Activated naive CD4-positive, alpha-beta T cell treated with anti-CD3 and anti-CD28 coated beads, Interleukin-2, amount 50 U/mL, for 24 hours (primary cell): ENCODE measurements around the gene KAZN.

Source experiments
- H3K27ac Mint-ChIP-seq: one replicate; pipeline ENCODE4 v1.8.0; 2021; ENCODE audit warnings: mild to moderate bottlenecking, mixed read lengths
- H3K27me3 Mint-ChIP-seq: one replicate; pipeline ENCODE4 v1.8.0; 2021; ENCODE audit warnings: mixed read lengths
- H3K36me3 Mint-ChIP-seq: one replicate; pipeline ENCODE4 v1.8.0; 2021; ENCODE audit warnings: mixed read lengths
- H3K4me1 Mint-ChIP-seq: one replicate; pipeline ENCODE4 v1.8.0; 2021; ENCODE audit warnings: mixed read lengths
- H3K4me3 Mint-ChIP-seq: one replicate; pipeline ENCODE4 v1.8.0; 2021; ENCODE audit warnings: mild to moderate bottlenecking, mixed read lengths
- H3K9me3 Mint-ChIP-seq: one replicate; pipeline ENCODE4 v1.8.0; 2021; ENCODE audit warnings: mixed read lengths

The KAZN gene

DNA sequence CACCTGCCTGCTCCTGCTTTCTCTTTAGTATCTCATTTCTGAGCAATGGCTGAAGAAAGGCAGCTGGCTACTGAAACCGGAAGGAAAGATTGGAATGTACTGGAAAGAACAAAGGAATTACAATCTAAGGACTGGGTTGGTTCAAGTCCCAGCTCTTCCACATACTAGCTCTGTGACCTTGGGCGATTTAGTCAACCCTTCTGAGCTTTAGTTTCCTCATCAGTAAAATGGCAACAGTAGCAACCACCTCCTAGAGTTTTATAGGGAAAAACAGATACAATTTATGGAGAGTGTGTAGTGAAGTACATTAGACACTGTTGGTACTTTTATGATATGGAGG lies 158.8 kb downstream of the KAZN start:
- Mint-ChIP-seq H3K9me3 (no peaks in the 10 kb centered on the region), H3K4me1 (no peaks in the 10 kb centered on the region), H3K27ac (no peak overlapping the region), H3K27me3 (peaks cover 6% of the 10 kb centered on the region), H3K36me3 (no peaks in the 10 kb centered on the region), H3K4me3 (no peak overlapping the region)

DNA sequence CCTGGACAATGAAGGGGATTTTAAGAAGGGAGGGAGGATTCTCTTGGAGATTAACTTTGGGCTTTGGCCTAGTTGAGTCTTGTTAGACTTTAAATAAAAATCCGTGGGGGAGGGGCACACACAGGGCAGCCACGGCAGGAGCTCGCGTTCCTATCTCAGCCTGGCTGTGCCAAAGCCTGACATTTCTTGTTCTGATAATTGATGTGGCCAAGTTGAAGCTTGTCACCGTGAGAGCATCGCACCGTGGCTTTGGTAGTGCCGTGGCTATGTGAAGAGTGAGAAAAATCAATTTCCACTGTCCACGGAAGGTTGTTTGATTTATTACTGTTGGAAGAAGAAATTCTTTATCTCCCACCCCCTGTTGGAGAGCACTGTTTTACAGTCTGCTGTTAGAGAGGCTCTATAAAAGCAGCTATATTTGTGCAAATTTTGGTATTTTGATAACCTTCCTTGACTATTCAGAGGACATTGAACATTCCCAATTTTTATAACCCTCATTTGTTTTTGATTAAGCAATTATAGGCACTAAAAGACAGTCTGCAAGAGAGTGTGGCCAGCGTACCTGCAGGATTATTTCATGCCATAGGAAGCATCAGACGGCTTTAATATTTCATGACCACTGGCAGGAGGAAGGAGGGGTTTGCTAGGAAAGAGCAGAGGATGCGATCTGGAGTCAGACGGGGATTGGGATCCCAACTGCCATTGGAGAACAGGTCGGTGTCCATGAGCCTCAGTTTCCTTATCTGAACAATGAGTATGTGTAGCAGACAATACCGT lies 160.7 kb downstream of the KAZN start:
- no peaks in the 10 kb centered on the region for H3K4me1 Mint-ChIP-seq
- no peak overlapping the region for H3K4me3 Mint-ChIP-seq
- no peak overlapping the region for H3K27ac Mint-ChIP-seq
- no peaks in the 10 kb centered on the region for H3K9me3 Mint-ChIP-seq
- H3K27me3 Mint-ChIP-seq, result peaks cover 6% of the 10 kb centered on the region
- H3K36me3 Mint-ChIP-seq, result no peaks in the 10 kb centered on the region

DNA sequence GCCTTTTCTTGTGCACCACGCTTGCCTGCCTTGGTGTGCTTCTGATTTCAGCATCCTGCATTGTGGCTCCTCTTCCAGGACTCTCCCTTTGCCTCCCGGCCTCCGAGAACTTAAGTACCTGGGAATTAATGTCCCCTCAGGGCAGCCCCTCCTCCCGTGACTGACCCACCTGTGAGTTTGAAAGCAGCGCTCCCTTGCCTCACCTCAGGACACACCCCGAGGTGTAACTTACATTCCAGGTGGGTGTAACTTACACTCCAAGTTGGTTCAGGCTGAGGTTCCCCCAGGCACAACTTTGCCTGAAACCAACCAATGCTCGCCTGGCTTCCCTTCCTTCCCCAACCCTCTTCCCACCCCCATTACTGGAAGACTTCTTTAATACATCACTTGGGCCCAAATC lies 161.4 kb downstream of the KAZN start:
- H3K27me3 Mint-ChIP-seq, result peaks cover 6% of the 10 kb centered on the region

DNA sequence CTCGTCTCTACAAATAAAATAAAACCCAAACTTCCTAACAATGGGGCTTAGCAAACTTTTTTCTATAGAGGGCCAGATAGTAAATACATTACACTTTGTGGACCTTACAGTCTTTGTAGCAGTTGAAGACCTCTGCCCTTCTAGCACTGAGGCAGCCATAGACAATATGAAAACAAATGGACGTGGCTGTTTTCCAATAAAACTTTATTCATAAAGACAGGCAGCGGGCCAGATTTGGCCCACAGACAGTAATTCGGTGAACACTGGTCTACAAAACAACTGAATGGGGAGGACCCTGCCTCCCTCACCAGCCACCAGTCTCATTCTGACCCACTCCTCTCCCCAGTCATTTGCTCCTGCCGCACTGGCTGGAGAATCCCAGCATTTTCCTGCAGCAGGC lies 162.3 kb downstream of the KAZN start:
- Mint-ChIP-seq H3K4me3 (no peak overlapping the region), H3K4me1 (no peaks in the 10 kb centered on the region), H3K36me3 (no peaks in the 10 kb centered on the region)

More for the DNA sequence above, 161.4 kb downstream of the KAZN start:
- H3K27ac Mint-ChIP-seq, result no peak overlapping the region
- no peaks in the 10 kb centered on the region for H3K4me1 Mint-ChIP-seq
- no peaks in the 10 kb centered on the region for H3K36me3 Mint-ChIP-seq
- no peak overlapping the region for H3K4me3 Mint-ChIP-seq
- no peaks in the 10 kb centered on the region for H3K9me3 Mint-ChIP-seq

DNA sequence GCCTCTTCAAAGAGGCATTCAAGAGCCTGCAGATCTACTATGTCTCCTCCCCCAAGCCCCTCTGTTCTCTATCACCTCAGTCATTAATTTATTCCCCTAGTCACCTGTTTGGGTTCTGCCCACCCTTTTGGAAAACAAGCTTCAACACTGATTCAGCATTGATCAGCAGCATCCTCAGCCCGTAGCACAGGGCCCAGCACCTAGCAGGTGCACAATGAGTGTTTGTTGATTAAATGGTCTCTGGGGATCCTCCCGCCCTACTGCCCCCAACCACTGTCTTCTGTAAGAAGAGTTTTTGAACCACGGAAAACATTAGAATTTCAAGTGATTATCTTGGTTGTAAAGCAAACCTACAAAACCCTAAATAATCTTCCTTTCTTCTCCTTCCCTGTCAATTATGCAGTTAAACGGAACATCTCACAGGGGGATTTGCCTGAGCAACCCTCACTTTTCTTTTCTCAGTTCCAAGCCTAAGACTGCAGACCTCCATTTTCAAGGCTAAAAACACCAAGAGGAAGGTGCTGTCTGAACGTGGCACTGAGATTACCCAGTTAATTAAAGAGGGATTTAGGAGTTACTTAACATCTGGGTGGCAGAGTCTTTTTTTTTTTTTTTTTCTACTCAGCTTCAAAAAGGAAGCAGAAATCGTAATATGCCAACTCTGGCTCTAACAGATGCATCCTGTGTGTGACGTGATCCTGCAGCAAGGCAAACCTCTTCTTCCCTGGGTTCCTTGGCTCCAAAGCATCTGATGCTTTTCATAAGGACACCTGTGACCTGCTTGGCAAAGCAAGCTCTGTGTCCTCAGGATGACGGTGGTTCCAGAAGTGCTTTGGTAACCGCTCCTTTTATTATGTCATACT lies 163.0 kb downstream of the KAZN start:
- H3K36me3 Mint-ChIP-seq, result no peaks in the 10 kb centered on the region
- H3K4me3 Mint-ChIP-seq, result no peak overlapping the region
- no peaks in the 10 kb centered on the region for H3K9me3 Mint-ChIP-seq
- H3K27me3 Mint-ChIP-seq, result peaks cover 9% of the 10 kb centered on the region
- no peak overlapping the region for H3K27ac Mint-ChIP-seq
- H3K4me1 Mint-ChIP-seq, result no peaks in the 10 kb centered on the region

More for the DNA sequence above, 162.3 kb downstream of the KAZN start:
- H3K9me3 Mint-ChIP-seq, result no peaks in the 10 kb centered on the region
- peaks cover 9% of the 10 kb centered on the region for H3K27me3 Mint-ChIP-seq
- no peak overlapping the region for H3K27ac Mint-ChIP-seq

DNA sequence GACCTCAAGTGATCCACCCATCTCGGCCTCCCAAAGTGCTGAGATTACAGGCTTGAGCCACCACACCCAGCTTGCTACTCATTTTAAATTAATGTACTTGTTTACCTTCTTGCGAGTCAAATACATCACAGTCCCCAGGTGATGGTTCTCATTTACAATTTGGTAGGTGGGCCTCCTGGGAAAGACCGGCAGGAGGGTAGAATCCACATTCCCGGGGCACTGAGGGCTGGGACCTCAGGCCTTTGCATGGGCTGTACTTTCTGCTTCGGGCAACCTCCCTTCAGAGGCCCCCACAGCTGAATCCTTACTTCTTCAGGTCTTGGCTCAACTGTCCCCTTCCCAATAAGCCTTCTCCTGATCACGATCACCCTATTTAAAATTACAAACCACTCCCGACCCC lies 165.5 kb downstream of the KAZN start:
- Mint-ChIP-seq H3K4me1 (no peaks in the 10 kb centered on the region), H3K9me3 (no peaks in the 10 kb centered on the region), H3K27me3 (peaks cover 7% of the 10 kb centered on the region), H3K4me3 (no peak overlapping the region), H3K27ac (no peak overlapping the region), H3K36me3 (no peaks in the 10 kb centered on the region)

DNA sequence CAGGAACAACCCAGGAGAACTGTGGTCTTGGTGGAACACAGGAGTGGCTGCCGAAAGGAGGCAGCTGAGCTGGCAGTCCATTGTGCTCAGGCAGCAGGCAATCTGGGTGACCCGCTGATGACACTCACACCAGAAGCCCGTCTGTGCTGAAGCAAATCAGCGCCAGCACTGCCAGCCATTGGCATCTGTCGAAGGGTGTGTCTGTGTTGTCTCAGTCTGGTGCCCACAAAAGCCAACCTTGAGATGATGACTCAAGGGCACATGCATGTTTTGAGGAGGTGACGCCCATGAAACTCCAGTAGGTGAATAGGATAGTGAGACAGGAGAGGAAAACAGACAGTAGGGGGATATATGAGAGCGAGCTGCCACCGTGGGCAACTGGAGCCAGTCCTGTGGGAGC lies 167.3 kb downstream of the KAZN start:
- Mint-ChIP-seq H3K9me3 (no peaks in the 10 kb centered on the region), H3K27ac (no peak overlapping the region), H3K4me1 (no peaks in the 10 kb centered on the region), H3K36me3 (no peaks in the 10 kb centered on the region), H3K27me3 (peaks cover 7% of the 10 kb centered on the region), H3K4me3 (no peak overlapping the region)

DNA sequence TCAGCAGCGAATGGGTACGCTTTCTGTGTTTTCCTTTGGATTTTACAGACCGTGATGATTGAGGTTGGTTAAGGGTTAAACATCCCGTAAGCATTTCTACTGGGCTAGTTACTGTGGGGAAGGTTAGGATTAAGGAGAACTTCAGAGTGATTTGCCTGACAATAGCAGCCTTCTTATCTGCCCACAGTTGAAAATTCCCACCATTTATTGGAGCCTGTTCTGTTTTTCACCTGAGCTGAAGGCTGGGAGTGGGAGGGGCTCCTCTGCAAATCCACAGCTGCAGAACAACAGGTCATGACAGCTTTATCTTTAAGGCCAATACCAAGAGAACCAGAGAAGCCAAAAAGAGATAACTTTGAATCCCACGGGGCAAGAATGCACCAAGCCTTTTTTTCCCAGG lies 168.6 kb downstream of the KAZN start:
- peaks cover 3% of the 10 kb centered on the region for H3K27me3 Mint-ChIP-seq
- H3K36me3 Mint-ChIP-seq, result no peaks in the 10 kb centered on the region
- no peak overlapping the region for H3K4me3 Mint-ChIP-seq
- H3K27ac Mint-ChIP-seq, result no peak overlapping the region
- no peaks in the 10 kb centered on the region for H3K4me1 Mint-ChIP-seq
- no peaks in the 10 kb centered on the region for H3K9me3 Mint-ChIP-seq

DNA sequence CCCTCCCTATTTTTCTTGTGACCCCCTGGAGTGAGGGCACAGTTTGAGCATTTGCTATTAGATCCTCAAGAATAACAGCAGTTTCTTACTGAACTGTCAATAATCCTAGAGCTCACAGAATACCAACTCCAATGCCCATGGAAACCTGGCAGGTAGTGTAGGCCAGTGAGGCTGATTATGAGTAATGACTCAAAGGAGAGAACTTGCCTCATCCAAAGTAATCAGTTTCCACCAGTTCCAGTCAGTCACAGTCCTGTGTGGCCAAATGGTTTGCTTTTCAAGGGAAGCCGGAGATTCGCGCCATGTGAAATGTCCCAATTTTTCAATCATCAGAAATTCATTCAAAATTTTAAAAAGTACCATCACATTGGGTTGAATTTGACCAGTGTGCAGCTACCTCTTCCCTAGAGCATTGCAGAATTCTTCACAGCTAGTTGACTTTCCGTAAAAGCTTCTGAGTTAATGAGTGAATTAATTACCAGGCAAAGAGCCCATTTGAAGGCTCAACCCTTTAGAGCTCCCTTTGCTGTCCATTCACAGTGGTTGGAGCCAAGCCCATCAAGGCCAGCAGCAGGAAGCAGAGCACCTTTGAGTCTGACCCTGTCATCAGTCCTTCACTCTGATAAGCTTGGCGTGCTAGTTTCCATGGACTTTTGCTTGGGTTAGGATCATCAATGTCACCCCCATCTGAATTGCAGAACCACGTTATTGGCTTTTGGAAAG lies 170.3 kb downstream of the KAZN start:
- Mint-ChIP-seq H3K9me3 (no peaks in the 10 kb centered on the region), H3K27ac (no peak overlapping the region), H3K4me1 (no peaks in the 10 kb centered on the region), H3K27me3 (peaks cover 3% of the 10 kb centered on the region), H3K36me3 (no peaks in the 10 kb centered on the region), H3K4me3 (no peak overlapping the region)

DNA sequence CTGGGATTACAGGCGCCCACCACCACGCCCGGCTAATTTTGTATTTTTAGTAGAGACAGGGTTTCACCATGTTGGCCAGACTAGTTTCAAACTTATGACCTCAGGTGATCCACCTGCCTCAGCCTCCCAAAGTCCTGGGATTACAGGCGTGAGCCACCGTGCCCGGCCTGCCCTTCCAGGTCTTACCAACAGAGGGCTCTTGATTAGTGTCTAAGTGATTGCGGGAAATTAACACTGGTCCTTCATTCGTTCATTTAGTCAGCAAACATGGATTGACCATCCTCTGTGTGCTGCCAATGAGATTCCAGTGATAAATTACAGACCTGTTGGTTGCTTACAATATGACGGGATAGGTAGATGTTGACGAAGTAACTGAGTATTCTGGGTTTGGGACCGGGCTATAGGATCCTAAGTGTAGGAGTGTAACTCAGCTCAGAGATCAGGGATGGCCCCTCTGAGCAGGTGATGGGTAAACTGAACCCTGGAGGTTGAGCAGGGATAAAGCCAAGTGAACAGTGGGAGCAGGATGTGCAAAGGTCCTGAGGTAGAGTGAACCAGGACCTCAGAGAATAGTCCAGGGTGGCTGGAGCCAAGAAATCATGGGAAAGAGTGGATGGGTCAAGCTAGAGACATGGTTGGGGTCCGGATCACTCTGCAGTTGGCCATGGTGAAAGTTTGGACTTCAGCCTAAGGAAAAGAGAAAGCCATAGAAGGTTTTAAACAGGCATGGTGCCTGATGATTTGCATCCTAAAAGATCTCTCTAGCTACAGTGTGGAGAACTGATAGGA lies 171.2 kb downstream of the KAZN start:
- Mint-ChIP-seq H3K27me3 (peaks cover 3% of the 10 kb centered on the region), H3K27ac (no peak overlapping the region), H3K9me3 (no peaks in the 10 kb centered on the region), H3K4me1 (no peaks in the 10 kb centered on the region), H3K4me3 (no peak overlapping the region), H3K36me3 (no peaks in the 10 kb centered on the region)

DNA sequence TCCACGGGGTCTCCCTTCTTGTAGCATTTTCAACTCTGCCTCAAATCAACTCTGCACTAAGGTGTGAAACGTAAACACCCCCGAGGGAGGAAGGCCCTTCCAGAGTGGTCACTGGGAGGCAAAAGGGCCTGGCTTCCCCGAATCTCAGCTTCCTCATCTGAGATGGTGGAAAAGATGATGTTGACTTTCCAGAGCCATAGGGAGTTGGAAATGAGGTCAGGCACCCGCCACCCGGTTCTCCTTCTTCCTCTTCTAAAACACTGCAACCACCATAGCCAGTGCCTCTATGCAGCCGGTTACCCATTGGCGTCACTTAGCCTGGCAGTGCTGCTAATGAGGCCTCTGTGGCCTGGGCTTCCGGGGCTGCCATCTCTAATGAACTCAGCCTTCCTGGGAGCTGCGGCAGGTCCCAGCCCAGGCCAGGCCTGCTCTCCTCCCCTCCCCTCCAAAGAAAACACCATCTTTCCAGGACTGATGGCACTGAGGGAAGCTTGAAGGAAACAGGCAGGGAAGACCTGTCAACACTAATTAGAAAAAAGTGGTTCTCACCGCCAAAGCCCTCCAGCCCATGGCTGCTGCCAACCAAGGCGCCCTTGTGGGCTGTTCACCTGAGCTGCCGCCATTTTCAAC lies 175.0 kb downstream of the KAZN start:
- H3K4me3 Mint-ChIP-seq, result no peak overlapping the region
- no peaks in the 10 kb centered on the region for H3K36me3 Mint-ChIP-seq
- H3K27me3 Mint-ChIP-seq, result peaks cover 3% of the 10 kb centered on the region
- no peaks in the 10 kb centered on the region for H3K9me3 Mint-ChIP-seq
- H3K27ac Mint-ChIP-seq, result no peak overlapping the region
- H3K4me1 Mint-ChIP-seq, result no peaks in the 10 kb centered on the region

DNA sequence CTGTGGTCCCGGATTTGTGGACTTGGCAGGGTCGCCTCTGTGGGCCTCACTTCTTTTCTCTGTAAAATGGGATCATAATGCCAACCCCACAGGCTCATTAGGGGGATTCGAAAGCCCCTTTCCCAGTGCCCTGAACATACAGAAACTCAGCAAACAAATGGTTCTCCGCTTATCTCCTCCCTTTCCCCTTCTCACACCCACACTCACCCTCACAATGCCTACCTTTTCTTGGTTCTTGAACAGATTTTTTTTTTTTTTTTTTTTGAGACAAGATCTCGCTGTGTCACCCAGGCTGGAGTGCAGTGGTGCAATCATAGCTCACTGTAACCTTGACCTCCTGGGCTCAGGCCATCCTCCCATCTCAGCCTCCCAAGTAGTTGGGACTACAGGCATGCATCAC lies 175.7 kb downstream of the KAZN start:
- Mint-ChIP-seq H3K9me3 (no peaks in the 10 kb centered on the region), H3K36me3 (no peaks in the 10 kb centered on the region), H3K4me1 (no peaks in the 10 kb centered on the region), H3K27me3 (peaks cover 3% of the 10 kb centered on the region), H3K27ac (no peak overlapping the region), H3K4me3 (no peak overlapping the region)

DNA sequence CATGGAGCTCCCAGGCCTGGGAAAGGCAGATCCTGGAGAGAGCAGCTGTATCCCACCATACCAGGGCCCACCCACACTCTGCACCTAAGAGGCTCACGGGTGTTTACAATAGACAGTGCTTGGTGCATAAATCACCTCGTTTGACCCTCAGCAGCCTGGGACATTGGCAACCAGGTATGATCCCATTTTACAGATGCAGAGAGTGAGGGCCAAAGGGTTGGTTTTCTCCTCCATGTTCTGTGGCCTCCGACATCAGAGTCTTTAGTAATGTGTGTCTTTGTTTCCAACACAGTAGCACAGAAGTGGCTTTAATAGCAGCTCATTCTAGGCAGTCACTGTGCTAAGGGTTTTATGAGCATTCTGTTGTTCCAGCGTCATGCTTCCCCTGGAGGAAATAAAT lies 176.5 kb downstream of the KAZN start:
- no peaks in the 10 kb centered on the region for H3K4me1 Mint-ChIP-seq
- no peaks in the 10 kb centered on the region for H3K9me3 Mint-ChIP-seq
- H3K4me3 Mint-ChIP-seq, result no peak overlapping the region
- H3K27ac Mint-ChIP-seq, result no peak overlapping the region
- peaks cover 5% of the 10 kb centered on the region for H3K27me3 Mint-ChIP-seq
- H3K36me3 Mint-ChIP-seq, result no peaks in the 10 kb centered on the region

DNA sequence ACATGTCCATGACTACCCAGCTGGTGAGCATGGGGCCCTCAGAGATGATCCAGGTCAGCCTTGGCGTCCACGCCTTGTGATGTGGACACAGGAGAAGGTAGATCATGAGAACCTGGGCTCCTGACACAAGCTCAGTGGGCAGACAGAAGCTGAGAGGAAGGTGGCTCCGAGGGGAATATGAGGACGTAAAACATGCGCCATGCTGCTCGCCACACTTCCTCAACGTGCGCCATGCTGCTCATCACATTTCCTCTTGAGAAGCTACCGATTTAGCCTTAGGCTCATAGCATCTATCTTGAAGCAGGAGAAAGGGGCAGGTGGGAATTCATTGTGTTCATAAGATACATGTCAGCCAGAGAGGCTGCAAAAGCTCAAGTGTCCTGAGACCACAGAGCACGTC lies 176.9 kb downstream of the KAZN start:
- Mint-ChIP-seq H3K27me3 (peaks cover 5% of the 10 kb centered on the region), H3K4me1 (no peaks in the 10 kb centered on the region)

More for the DNA sequence above, 176.9 kb downstream of the KAZN start:
- no peak overlapping the region for H3K27ac Mint-ChIP-seq
- H3K4me3 Mint-ChIP-seq, result no peak overlapping the region
- no peaks in the 10 kb centered on the region for H3K36me3 Mint-ChIP-seq
- no peaks in the 10 kb centered on the region for H3K9me3 Mint-ChIP-seq
